ENCODE measurements around the gene OR10K1.
"Not testable (repeated sequence)": the region's sequence is repeated elsewhere in the genome, so short reads cannot be mapped to it uniquely, and the experiment has no call there.

The OR10K1 gene, protein sequence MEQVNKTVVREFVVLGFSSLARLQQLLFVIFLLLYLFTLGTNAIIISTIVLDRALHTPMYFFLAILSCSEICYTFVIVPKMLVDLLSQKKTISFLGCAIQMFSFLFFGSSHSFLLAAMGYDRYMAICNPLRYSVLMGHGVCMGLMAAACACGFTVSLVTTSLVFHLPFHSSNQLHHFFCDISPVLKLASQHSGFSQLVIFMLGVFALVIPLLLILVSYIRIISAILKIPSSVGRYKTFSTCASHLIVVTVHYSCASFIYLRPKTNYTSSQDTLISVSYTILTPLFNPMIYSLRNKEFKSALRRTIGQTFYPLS

DNA sequence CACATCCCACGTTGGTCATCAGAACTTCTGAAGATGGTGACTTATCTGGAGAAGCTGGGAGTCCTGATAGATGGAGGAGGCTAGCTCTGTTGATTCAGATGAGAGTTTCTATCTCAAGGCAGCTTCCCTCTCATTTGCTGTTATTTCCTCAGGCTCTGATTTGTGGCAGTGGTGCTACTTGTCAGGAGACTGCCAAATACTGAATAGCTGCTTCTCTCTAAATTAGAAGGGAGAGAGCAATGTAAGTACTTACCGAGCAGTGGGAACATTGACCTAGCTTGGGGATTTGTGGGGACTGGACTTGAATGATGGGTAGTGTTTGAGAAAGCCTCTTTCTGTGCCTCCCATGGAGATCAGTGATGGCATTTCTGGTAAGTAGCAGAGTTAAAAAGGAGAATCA lies at the start of gene OR10K1:
TSS of gene OR10K1 (plus strand) at position 301 of the 400 bp plus-strand sequence. CDS start 3,728 bp downstream, outside the sequence.
- DNase-seq (ENCODE audit: low spot score) = no peak

DNA sequence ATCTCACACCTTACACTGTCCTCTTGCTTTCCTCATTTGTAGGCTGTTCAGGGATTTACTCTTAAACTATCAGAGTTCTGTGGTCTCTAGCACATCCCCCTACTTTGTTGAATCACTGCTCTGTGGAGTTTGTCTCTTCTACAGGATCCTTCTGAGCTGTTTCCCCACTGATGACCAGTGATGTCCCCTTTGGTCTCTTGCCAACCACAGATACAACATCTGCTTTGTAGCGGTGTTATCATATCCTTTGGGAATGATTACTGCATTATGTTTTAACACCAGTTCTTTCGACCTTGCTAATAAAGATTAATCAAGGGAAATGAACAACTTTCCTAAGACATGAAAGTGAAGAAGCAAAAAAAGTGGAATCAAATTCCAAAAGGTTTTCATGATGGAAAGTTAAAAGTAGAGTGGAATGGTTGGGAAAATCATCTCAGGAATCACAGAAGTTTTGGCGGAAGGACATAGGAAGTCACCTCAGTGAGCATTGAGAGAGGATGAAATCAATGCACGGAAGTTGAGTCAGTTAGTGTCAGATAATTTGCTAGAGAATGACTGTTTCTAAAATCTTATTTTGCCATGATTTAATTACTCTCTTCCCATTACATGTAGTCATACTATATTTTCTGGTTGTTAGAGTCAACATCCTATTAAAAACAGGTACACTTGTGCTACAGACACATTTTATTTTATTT lies 46.8 kb upstream of the OR10K1 start:
- no peak for DNase-seq (ENCODE audit: low spot score)

DNA sequence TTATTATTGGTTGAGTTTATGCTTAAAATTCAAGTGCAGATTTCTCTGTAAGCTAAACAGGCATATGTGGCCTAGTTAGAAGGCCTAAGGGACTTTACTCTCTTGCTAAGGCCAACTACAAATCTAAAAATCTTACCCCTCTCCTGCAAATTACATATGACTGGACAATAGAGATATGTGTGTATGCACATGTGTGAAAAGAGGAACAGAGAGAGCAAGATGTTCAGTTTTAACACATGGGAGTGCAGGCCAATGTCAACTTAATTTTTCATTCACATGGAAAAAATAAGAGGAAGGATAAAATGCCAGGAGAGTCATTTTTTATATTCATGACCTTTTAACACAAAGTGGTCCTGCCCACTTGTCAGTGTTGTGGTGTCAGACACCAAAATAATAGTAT lies 44.0 kb upstream of the OR10K1 start:
- DNase-seq (ENCODE audit: low spot score) = no peak

GRCh38 chr1:158422212-158422611 lies 39.4 kb upstream of the OR10K1 start:
- DNase-seq (ENCODE audit: low spot score) = no peak

- no peak for DNase-seq (ENCODE audit: low spot score)
Measured at GRCh38 chr1:158425027-158425426, 36.6 kb upstream of the OR10K1 start.

DNA sequence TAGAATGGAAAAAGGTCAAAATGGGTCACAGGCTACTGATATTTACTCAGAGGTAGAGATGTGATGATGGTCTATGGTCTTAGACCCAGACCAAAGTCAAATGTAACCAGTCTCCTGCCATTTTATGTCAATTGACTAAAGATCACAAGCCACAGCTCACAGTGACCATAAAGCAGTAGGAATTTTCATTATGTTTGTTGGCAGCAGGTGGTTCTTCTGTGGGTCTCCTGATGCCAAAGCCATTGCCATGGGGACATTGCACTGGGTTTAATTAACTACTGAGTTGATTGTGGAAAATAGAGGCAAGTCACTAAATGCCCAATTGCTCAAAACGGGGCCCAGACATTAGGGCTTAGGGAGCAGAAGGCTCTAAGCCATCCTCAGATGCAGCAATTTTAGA lies 35.5 kb upstream of the OR10K1 start, which contains the start of gene OR10K2:
TSS of gene OR10K2 (minus strand) at position 101 of the 400 bp plus-strand sequence. CDS start 5,371 bp downstream, outside the sequence.
- DNase-seq (ENCODE audit: low spot score) = no peak

DNA sequence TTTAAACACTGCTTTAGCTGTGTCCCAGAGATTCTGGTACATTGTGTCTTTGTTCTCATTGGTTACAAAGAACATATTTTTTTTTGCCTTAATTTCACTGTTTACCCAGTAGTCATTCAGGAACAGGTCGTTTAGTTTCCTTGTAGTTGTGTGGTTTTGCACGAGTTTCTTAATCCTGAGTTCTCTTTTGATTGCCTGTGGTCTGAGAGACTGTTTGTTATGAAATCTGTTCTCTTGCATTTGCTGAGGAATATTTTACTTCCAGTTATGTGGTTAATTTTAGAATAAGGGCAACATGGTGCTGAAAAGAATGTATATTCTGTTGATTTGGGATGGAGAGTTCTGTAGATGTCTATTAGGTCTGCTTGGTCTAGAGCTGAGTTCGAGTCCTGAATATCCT lies 31.5 kb upstream of the OR10K1 start:
- not testable (repeated sequence) for DNase-seq (ENCODE audit: low spot score)

DNA sequence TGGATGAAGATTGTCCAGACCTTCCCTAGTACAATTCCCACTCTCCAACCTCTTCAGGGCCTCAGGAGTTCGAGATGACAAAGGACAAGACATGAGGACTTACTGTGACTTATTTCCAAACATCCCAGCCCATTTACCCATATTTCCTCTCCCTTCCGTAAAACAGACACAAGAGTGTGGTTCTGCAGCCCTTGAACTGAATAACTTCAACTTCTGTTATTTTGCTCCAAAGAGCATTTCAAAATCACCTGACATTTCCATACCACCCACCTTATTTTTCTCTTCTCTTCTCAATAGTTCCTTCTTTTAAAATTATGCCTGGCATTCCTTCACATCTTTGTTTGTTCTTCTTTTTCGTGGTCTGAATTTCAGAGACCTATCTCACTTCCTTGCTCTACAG lies 26.9 kb upstream of the OR10K1 start:
- no peak for DNase-seq (ENCODE audit: low spot score)

DNA sequence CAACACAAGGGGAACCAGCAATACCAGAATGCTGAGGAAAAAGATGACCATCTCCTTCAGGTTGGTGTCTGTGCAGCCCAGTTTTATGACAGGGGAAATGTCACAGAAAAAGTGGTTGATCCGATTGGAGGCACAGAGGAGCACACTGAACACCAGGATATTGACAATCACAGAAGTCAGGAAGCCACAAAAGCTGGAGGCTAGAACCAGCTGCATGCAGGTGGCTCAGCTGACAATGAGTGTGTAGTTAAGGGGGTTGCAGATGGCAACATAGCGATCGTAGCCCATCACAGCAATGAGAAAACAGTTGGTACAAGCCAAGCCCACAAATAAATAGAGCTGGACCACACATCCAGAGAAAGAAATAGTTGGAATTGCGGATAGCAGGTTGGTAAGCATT lies 16.3 kb upstream of the OR10K1 start:
- DNase-seq (ENCODE audit: low spot score) = no peak

DNA sequence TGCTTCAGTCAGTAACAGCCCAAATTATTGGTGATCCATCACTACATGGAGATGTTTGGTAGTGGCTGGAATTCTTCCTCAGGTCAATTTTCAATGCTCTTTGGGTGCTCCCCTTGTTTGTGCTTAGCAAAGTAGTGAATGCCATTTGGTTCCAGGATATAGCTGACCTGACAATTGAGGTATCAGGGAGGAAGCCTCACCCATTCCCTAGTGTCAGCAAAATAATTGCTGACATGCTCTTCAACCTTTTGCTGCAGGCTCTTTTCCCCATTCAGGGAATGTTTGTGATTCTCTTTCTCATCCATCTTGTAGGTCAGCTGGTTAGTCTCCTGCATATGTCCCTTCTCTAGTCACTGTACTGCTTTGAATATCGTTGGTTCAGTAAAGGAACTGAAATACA lies 7.1 kb upstream of the OR10K1 start:
- no peak for DNase-seq (ENCODE audit: low spot score)

- no peak for DNase-seq (ENCODE audit: low spot score)
Measured at GRCh38 chr1:158457246-158457645, 4.4 kb upstream of the OR10K1 start.

GRCh38 chr1:158458263-158458662 lies 3.4 kb upstream of the OR10K1 start:
- no peak for DNase-seq (ENCODE audit: low spot score)

DNA sequence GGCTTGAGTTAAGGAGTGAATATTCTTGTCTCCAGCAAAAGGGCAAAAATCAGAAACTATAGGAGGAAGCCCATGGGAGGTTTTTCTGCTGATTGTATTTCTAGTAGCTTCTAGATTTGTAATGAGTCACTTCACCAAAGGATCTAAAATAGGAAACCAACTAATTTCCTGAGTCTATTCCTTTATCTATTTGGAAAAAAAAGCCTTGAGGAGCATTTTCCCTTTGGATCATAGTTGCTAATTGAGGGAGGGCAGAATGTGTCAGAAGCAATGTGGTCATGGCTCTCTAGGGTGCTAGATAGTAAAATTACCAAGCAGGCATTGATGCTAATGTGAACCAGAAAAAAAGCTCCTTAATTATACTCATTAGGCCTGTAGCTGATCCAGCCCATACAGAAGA lies 10.3 kb downstream of the OR10K1 start, which contains the start of gene OR10R2:
TSS of gene OR10R2 (plus strand) at position 301 of the 400 bp plus-strand sequence. CDS start 106 bp downstream, outside the sequence.
- DNase-seq (ENCODE audit: low spot score) = no peak

GRCh38 chr1:158485455-158485854 lies 23.8 kb downstream of the OR10K1 start:
- DNase-seq (ENCODE audit: low spot score) = no peak

DNA sequence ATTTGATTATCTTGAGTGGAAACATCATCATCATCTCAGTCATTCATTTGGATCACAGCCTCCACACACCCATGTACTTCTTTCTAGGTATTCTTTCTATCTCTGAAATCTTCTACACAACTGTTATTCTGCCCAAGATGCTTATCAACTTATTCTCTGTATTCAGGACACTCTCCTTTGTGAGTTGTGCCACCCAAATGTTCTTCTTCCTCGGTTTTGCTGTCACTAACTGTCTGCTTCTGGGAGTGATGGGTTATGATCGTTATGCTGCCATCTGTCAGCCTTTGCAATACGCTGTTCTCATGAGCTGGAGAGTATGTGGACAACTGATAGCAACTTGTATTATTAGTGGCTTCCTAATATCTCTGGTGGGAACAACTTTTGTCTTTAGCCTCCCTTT lies 29.7 kb downstream of the OR10K1 start:
- DNase-seq (ENCODE audit: low spot score) = no peak

GRCh38 chr1:158493054-158493453 lies 31.4 kb downstream of the OR10K1 start:
- no peak for DNase-seq (ENCODE audit: low spot score)

DNA sequence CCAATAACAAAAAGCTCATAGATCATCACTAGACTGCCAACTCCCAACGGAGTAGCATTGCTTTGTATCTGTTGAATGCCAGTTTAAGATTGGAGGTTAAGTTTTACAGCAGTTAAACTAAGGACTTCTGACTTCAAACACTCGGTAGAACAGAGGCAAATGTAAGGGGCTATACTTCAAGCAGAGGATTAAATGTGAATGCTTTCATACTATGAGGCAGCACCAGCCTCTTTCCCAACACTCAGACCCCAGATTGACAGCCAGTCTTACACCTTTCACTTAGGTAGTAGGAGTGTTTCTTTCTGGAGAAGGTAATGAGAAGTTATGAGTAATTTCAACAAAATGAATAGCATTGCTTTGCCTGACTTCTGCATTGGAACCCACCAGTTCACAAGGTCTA lies 33.2 kb downstream of the OR10K1 start:
- no peak for DNase-seq (ENCODE audit: low spot score)

- DNase-seq (ENCODE audit: low spot score) = no peak
Measured at GRCh38 chr1:158496374-158496773, 34.7 kb downstream of the OR10K1 start.

DNA sequence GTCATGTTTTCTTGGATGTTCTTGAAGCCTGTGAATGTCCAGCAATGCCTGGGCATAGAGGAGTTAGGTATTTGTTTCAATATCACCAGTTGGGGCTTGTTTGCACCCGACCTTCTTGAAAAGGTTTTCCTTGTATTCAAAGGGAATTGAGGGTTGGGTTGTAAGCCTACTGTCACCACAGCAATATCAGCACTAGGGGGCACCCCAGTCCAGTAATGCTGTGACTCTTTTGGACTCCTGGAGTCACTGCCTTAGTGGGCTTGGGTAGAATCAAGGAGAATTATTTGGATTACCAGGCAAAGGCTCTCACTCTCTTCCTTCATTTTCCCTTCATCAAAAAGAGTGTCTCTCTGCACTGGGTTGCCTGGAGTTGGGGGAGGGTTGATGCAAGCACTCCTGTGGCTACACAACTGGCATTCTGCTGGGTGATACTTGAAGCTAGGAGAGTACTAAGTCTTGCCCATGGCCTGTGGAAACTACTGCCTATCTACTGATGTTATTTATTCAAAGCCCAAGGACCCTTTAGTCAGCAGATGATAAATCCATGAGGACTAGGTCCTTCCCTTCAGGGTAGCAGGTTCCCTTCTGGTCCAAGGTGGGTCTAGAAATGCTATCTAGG lies 44.8 kb downstream of the OR10K1 start:
- peak; percentile 37 for DNase-seq (ENCODE audit: low spot score)

DNA sequence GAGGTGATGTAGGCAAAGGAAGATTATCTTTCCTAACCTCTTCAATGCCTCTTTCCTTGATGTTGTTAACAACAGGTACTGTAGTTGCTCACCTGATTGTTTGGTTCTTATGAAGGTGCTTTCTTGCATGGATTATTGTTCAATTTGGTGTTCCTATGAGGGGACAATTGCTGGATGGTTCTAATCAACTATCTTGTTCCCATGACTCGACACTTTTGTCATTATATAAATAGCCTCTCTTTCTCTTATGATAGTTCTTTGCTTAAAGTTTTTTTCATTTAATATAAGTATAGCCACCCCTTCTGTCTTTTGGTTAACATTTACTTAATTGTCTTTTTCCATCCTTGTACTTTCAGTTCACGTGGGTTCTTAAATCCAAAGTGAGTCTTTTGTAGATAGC lies 45.9 kb downstream of the OR10K1 start:
- no peak for DNase-seq (ENCODE audit: low spot score)

DNA sequence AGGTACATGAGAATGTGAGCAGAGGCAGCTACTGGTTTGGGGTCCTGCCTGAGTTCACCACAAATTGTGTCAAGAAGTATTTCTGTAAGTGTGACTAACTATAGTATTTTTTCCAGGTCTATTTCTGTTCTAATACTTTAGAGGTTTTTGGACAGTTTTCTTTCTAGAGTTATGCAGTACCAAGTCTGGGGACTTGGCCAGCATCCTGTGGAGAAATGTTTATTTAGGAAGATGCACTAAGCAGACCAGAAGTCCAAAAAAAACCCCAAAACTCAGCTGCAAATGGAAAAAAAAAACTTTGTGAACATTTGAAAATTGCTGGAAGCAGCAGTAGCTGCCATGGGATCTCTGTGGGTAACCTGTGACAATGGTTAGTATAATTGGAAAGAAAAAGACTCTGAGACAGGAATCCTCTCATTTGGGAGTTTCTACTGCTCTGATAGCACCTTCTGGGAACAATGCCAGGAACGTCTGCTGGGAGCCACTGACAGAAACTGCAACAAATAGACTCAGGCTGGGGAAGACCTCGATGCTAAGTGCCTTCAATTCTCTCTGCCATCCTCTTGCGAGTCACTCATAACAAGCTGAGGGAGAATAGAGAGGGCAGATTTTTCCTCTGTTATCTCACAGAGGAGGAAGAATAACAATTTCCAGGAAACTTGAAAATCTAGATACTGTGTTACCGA lies 48.0 kb downstream of the OR10K1 start:
- DNase-seq (ENCODE audit: low spot score) = no peak

DNA sequence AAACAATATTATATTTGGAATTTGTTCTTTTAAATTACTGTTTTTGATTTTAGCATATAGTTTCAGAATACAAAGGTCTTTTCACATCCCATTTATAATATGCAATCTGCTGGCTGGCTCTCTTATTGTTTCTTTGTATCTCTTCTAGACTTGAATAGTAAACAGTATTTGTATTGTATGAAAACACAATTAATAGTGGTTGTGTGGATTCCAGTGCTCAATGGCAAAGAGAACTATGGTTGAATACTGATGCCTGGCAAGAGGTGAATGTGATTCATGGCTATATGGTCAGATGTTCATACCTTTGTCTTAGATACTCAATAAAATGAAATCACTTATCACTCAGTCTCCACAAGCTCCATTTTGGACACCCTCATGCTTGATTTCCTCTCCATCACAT lies 55.3 kb downstream of the OR10K1 start:
- DNase-seq (ENCODE audit: low spot score) = no peak

Measured in activated CD4-positive, alpha-beta T cell treated with anti-CD3 and anti-CD28 coated beads, Interleukin-2, Interleukin-4, amounts not matched to agents 100 ng/mL and 50 ng/mL, durations not matched to agents 16 hours and 8 hours (primary cell).